Activated CD4-positive, CD25-positive, alpha-beta regulatory T cell treated with anti-CD3 and anti-CD28 coated beads, Interleukin-2, amount 50 U/mL, for 24 hours (primary cell): ENCODE results near the gene DPYD.
"Not testable (repeated sequence)": the region's sequence is repeated elsewhere in the genome, so short reads cannot be mapped to it uniquely, and the experiment has no call there.

Experiments
- ATAC-seq, 2 donors: fragments of 150-1000 bp; cut with Tn5 transposase; one replicate each; pipeline ENCODE4 v1.10.0; 2021; ENCODE audit warnings: mild to moderate bottlenecking in 1 of 2, moderate library complexity in 1 of 2

Gene DPYD

GRCh38 chr1:97258597-97258996, 662.2 kb downstream of the DPYD start:
- ATAC-seq, result no peak

GRCh38 chr1:97254731-97255463, 665.9 kb downstream of the DPYD start:
- ATAC-seq, result peak; percentile 64 to 73

- ATAC-seq, result no peak
Observed at GRCh38 chr1:97252925-97253324, 667.9 kb downstream of the DPYD start.

GRCh38 chr1:97252076-97252475, 668.8 kb downstream of the DPYD start:
- ATAC-seq, result no peak

- no peak for ATAC-seq
Observed at GRCh38 chr1:97247196-97247595, 673.6 kb downstream of the DPYD start.

- no peak for ATAC-seq
Observed at GRCh38 chr1:97245682-97246081, 675.2 kb downstream of the DPYD start.

- ATAC-seq, result no peak
Observed at GRCh38 chr1:97245026-97245425, 675.8 kb downstream of the DPYD start.

- ATAC-seq, result no peak
Observed at GRCh38 chr1:97243973-97244560, 676.8 kb downstream of the DPYD start.

- ATAC-seq, result no peak
Observed at GRCh38 chr1:97238816-97239215, 682.0 kb downstream of the DPYD start.

GRCh38 chr1:97231354-97231753, 689.5 kb downstream of the DPYD start:
- ATAC-seq, result not testable (repeated sequence)

- ATAC-seq, result no peak
Observed at GRCh38 chr1:97212671-97213070, 708.2 kb downstream of the DPYD start.

GRCh38 chr1:97210307-97210706, 710.5 kb downstream of the DPYD start:
- no peak for ATAC-seq

GRCh38 chr1:97209381-97209957, 711.4 kb downstream of the DPYD start:
- no peak for ATAC-seq

- ATAC-seq, result no peak
Observed at GRCh38 chr1:97207868-97208267, 713.0 kb downstream of the DPYD start.

GRCh38 chr1:97204468-97204867, 716.4 kb downstream of the DPYD start:
- no peak for ATAC-seq

GRCh38 chr1:97202481-97203380, 718.1 kb downstream of the DPYD start:
- ATAC-seq, result no peak

- ATAC-seq, result no peak
Observed at GRCh38 chr1:97201641-97202040, 719.2 kb downstream of the DPYD start.

GRCh38 chr1:97200595-97200994, 720.2 kb downstream of the DPYD start:
- no peak for ATAC-seq

- ATAC-seq, result no peak
Observed at GRCh38 chr1:97196825-97197516, 723.9 kb downstream of the DPYD start.

- ATAC-seq, result no peak
Observed at GRCh38 chr1:97192872-97193572, 727.8 kb downstream of the DPYD start.

GRCh38 chr1:97190326-97190725, 730.5 kb downstream of the DPYD start:
- no peak for ATAC-seq

- ATAC-seq, result no peak
Observed at GRCh38 chr1:97186381-97186780, 734.5 kb downstream of the DPYD start.
